Activated CD8-positive, alpha-beta memory T cell treated with anti-CD3 and anti-CD28 coated beads for 4 hours (primary cell): ENCODE measurements around the gene TBPL1.
A peak's percentile ranks its signal among the peaks of the same experiment; 100 is the strongest.
"Not testable (repeated sequence)": the region's sequence is repeated elsewhere in the genome, so short reads cannot be mapped to it uniquely, and the experiment has no call there.

ENCODE experiments used
- DNase-seq, 2 donors: peaks; one replicate each; pipeline ENCODE4 v3.0.0-alpha.2; 2020; ENCODE audit warnings: low read depth in 2 of 2

The TBPL1 gene

DNA sequence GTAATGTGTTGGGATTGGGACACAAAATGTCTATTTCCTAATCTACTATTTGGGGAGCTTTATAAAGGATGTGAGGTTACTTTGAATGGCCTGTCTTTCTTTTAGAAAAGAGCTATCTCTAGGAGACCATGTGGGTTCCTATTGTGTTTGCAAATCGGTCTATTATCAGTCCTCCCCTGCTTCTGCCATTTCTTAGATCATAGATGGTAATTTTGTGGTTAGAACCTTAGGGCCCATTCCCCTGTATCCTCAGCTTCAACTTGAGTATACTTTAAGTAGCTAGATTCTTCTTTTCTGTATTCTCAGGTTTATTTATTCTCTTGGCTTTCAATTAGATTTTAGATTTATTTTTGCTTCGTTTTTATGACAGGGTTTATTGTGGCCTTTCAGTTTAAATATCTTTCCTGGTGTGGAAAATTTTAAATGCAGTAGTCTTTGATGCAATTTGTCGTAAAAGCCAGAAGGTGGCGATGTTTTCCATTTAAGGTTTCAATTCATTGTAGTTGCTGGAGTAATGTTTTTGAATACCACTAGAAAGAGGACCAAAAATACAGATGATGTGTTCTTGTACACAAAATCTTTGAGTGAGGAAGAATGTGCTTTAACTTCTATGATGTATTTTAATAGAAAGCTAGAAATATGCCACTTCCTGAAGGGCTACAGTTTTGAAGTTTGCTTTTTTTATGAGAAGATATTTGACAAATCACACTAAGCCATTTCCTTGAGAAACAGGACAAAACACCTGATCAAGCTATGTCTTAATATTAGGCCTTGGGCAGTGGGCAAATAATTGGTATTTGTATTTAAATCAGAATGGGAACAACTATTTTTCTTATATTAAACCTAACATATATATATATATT lies 20.3 kb downstream of the TBPL1 start:
- DNase-seq: no peak

- no peak for DNase-seq
Measured at GRCh38 chr6:133977983-133978895, 25.2 kb downstream of the TBPL1 start.

DNA sequence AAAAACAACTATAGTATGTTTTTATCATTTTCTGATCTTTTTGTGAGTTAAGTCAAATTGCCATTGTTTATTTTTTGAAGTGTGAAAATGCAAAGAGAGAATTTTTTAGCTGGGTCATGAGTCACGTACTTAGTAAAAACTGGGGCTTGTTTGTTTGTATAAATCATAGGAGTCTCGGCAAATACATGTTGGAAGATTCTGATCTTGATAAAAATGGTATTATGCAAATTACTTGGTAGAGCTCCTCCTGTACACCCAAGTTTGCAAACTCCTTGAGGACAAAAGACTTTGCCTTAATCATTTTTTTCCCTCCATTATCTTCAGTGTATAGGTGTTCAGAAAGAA lies 25.8 kb downstream of the TBPL1 start:
- DNase-seq: no peak

DNA sequence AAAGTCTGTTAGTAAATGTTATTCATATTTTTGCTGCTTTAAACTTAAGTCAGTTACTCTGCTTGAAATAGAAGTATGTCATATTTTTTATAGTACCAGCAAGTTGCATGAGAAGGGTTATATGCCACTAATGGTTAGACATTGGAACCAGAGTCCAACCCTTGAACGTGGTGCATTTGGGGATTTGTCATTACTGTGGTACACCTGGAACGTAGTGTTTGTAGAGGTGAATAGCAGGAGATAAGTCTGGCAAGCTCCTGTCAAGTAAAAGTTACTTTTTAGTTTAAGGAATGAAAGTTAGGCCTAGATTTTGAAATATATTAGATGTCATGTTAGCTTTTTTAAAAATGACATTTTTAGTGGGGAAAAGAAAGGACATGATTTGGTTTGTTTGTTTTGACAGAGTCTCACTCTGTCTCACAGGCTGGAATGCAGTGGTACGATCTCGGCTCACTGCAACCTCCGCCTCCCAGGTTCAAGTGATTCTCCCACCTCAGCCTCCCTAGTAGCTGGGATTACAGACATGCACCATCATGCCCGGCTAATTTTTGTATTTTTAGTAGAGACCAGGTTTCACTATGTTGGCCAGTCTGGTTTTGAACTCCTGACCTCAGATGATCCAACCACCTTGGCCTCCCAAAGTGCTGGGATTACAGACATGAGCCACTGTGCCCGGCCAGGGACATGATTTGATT lies 26.4 kb downstream of the TBPL1 start:
- not testable (repeated sequence) for DNase-seq

GRCh38 chr6:133980168-133980567 lies 27.1 kb downstream of the TBPL1 start:
- no peak for DNase-seq

DNA sequence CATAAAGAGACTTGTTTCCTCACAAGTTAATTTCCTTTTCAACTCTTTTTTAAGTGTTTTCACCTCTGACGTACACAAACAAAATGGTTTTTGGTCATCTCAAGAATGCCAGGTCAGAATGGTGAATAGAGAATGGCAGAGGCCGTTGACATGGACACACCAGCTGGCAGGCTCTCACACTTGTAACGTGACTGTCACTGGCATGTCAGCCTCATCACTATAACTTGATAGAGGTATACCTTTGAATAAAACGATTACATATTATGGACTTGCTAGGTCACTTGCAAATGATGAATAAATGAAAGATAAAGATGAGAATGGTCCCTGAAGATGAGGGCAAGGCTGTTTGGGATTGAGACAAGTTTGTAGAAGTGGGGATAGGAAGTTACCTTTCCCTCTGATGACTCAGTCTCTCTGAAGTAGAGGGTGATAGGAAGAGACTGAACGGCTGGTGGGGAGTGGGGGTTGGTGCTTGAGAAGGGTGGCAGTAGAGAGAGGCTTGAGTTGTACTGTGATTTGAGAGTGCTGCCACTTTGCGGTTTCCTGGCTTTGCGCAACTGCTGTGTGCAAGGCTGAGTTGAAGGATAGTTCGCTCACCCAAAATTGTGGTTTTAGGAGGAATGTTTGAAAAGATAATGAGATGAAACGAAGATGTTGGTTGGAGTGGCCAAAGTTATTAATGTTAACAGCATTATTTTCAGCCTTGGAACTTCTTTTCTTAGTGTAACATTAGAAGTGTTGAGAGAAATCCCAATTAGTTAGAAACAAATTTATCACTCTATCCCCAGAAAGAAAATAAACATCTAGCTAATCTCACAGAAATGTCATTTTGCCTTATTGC lies 30.3 kb downstream of the TBPL1 start:
- DNase-seq: peak; percentile 6 to 36

DNA sequence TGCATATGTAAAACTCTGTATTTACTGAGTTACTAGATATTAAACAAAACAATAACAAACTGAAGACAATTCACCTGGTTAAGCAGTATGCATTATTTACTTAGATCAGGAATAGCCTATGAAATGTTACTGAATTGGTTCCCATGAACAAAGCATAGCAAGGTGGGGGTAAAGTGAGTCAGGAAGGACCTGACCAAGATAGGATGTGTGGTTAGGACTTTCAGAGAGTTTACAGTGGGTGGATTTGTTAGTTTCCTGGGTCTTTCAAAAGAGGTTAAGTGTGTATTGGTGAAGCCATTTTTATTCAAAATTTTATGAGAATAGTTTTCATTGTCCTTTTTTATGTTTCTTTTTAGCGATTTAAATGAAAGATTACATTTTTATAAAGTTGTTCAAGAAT lies 32.9 kb downstream of the TBPL1 start:
- DNase-seq: no peak

GRCh38 chr6:133986942-133987341 lies 33.9 kb downstream of the TBPL1 start:
- DNase-seq: no peak

DNA sequence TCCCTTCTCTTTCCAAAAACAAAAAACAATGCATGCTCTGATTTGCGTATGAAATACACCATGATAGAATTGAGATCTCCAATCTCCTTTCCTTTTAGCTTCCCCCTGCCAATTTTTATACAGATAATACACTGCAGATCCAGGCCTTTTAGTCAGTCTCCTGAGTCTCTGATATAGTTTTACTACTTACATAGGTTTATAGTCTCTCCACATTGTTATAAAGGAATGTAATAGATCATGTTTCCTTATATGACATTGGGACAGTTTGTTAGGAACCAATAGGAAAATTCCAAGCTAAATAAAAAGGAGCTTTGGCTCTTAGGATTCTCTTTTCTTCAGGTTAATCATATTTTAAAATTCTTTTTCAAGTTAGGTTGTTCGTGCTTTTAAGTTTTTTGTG lies 36.5 kb downstream of the TBPL1 start:
- no peak for DNase-seq

DNA sequence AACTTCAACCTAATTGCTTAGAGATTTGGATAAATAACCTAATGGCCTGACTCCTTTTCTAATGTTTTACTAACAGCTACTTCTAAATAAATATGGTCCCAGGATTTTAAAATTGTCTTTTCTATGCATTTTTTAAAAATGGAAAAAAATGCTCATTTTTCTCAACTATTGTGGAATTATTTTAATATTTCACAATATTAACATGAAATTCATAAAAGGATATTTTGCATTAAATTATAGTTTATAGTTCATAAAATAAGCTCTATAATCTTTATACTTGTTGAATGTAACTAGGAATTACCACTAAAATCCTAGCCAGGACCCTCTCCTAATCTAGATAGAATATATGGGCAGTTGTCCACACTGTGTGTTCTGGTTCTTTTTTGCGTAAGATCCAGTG lies 37.3 kb downstream of the TBPL1 start:
- DNase-seq: no peak

- DNase-seq: no peak
Measured at GRCh38 chr6:133991096-133991593, 38.1 kb downstream of the TBPL1 start.

GRCh38 chr6:133992992-133993680 lies 40.1 kb downstream of the TBPL1 start:
- DNase-seq: no peak

GRCh38 chr6:133995296-133995695 lies 42.3 kb downstream of the TBPL1 start:
- no peak for DNase-seq

- no peak for DNase-seq
Measured at GRCh38 chr6:133995758-133996157, 42.7 kb downstream of the TBPL1 start.

- no peak for DNase-seq
Measured at GRCh38 chr6:133997267-133997666, 44.2 kb downstream of the TBPL1 start.

DNA sequence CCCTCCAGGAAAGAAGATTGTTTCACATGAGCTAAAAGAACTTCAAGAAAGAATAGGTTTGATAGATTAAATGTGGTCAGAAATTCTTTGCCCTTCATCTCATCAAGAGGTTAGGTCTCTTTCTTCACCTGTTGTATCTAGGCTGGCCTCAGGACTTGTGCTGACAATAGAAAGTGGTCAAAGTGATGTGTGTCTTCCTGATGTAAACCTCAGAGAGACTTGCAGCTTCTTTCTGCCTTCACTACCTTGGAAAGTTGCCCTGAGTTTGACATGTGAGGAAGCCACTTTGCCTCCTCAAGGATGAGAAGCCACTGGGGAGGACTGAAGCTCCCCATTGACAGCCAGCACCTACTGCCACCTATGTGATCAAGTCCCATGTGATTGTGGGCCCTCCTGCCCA lies 46.3 kb downstream of the TBPL1 start:
- DNase-seq: no peak

DNA sequence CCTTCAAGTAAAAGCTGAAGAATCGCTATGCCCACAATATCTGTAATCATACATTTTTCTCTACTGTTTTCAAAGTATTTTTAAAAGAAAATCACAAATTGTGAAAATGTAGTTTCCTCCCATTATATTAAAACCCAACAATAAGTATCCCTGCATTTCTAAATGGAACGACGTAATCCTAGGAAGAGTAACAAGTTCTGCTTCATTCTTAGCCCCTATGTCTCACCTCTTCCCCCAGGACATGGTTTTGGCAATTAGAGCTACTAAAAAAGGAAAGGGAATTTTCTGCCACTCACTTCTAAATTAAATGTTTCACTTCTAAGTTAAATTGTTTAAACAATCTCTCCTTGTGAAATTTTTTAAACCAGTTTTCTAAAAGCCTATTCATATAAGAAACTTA lies 47.4 kb downstream of the TBPL1 start:
- no peak for DNase-seq

GRCh38 chr6:134002821-134003220 lies 49.8 kb downstream of the TBPL1 start:
- DNase-seq: no peak

DNA sequence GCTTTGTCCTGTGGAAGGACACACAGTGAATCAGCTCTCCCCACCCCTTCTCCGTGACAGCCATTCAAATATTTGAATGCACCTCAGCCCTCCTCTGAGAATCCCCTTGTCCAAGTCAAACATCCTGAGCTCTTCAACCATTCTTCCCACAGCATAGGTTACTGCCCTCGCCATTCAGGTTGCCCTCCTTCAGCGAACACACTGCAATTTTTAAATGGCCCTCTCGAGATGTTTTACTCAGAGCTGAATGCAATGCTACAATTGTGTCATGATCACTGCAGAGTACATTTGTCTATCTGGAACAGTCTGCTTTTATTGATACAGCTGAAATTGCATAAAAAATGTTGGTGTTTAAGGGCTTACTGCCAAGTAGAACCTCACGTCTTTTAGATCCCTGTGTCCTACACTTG lies 50.5 kb downstream of the TBPL1 start:
- DNase-seq: no peak

DNA sequence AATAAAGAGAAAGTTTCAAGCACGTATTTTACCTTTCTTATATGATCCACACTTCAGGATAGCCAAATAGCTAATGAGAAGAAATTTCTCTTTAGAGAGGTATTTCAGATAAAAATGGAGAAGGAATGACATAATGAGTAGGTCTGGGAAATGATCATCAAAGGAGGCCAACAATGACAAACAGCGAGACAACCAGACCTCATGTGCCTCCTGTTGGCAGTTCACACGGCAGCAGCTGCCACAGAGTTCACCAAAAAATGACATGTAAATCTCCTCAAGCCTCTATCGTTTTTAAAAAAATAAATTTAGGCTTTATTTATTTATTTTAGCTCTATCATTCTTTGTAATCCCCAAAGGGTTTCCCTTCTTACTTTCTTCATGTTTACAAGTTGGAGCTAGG lies 51.7 kb downstream of the TBPL1 start:
- DNase-seq: no peak

DNA sequence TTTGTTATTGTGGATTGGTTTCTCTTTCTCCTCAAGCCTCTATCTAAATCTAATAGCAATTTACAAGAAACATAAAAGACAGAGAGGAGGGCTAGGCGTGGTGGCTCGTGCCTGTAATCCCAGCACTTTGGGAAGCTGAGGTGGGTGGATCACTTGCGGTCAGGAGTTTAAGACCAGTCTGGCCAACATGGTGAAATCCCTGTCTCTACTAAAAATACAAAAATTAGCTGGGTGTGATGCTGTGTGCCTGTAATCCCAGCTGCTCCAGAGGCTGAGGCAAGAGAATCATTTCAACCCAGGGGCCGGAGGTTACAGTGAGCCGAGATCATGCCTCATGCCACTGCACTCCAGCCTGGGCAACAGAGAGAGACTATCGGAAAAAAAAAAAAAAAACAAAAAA lies 52.8 kb downstream of the TBPL1 start:
- DNase-seq: no peak
